Measurements from ENCODE around the gene SH2D4B.
A peak's percentile ranks its signal among the peaks of the same experiment; 100 is the strongest.

SH2D4B gene

DNA sequence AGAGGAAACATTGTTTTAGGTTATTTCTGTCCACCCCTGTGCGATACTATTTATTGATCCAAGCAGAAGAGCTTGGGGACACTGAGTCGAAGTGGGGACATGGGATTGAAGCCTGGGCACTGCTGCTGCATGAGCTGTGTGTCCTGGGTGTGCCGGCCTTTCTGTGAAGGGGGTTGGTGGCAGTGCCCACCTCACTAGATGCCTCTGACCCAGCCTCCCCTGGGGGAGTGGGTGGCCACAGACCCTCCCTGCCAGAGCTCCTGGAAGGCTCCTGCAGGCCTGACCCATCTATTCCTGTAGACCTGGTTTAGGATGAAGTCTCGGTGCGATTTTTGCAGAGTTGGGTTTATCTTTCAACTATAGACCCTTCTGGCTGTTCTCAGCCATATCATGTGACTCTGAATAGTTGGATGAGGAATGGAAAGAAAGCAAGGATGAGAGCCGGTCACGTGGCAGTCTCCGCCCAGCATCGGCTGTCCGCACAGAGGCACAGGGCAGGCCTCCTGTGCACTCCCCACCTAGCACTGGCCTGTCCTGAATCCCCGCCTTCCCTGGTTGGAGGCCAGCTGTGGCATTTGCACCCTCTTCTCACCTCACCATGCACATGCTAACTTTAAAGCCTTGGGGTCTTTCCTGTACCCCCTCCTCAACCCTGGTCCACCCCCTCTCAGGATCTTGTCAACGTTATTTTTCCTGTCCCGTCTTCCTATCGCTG is 17.6 kb upstream of the SH2D4B start:
- H3K4me1 ChIP-seq (ENCODE audit: insufficient read depth, poor library complexity, severe bottlenecking), result no peaks in the 10 kb centered on the region
- ATAC-seq (ENCODE audit: low read depth), result no peak
- H3K9me3 ChIP-seq (ENCODE audit: severe bottlenecking), result no peaks in the 10 kb centered on the region
- no peak overlapping the region for H3K4me3 ChIP-seq (ENCODE audit: severe bottlenecking)
- no peak overlapping the region for H3K27ac ChIP-seq (ENCODE audit: poor library complexity, severe bottlenecking)
- no peak for TF ChIP-seq CTCF (IDR thresholded peaks at IDR 0.05; ENCODE audit: poor library complexity, severe bottlenecking)
- DNase-seq (ENCODE audit: low spot score), result no peak
- H3K36me3 ChIP-seq (ENCODE audit: low read depth), result peaks cover 55% of the 10 kb centered on the region
- H3K27me3 ChIP-seq (ENCODE audit: insufficient read depth, poor library complexity, severe bottlenecking), result no peaks in the 10 kb centered on the region

GRCh38 chr10:80520661-80521470 is 16.8 kb upstream of the SH2D4B start:
- Histone ChIP-seq H3K4me3 (ENCODE audit: severe bottlenecking) (no peak overlapping the region), H3K9me3 (ENCODE audit: severe bottlenecking) (no peaks in the 10 kb centered on the region), H3K36me3 (ENCODE audit: low read depth) (peaks cover 48% of the 10 kb centered on the region), H3K27ac (ENCODE audit: poor library complexity, severe bottlenecking) (no peak overlapping the region), H3K4me1 (ENCODE audit: insufficient read depth, poor library complexity, severe bottlenecking) (no peaks in the 10 kb centered on the region), H3K27me3 (ENCODE audit: insufficient read depth, poor library complexity, severe bottlenecking) (no peaks in the 10 kb centered on the region)
- no peak for TF ChIP-seq CTCF (IDR thresholded peaks at IDR 0.05; ENCODE audit: poor library complexity, severe bottlenecking)
- DNase-seq (ENCODE audit: low spot score) (no peak), ATAC-seq (ENCODE audit: low read depth) (no peak)

- no peaks in the 10 kb centered on the region for H3K9me3 ChIP-seq (ENCODE audit: severe bottlenecking)
- H3K4me3 ChIP-seq (ENCODE audit: severe bottlenecking), result no peak overlapping the region
- peak overlapping the region; percentile 11 for H3K27ac ChIP-seq (ENCODE audit: poor library complexity, severe bottlenecking)
- H3K4me1 ChIP-seq (ENCODE audit: insufficient read depth, poor library complexity, severe bottlenecking), result no peaks in the 10 kb centered on the region
- peaks cover 28% of the 10 kb centered on the region for H3K36me3 ChIP-seq (ENCODE audit: low read depth)
- DNase-seq (ENCODE audit: low spot score), result no peak
- no peaks in the 10 kb centered on the region for H3K27me3 ChIP-seq (ENCODE audit: insufficient read depth, poor library complexity, severe bottlenecking)
- peak; percentile 21; the same call in 2 of the 3 replicates for ATAC-seq (ENCODE audit: low read depth)
- TF ChIP-seq CTCF (IDR thresholded peaks at IDR 0.05; ENCODE audit: poor library complexity, severe bottlenecking), result no peak
Observed at GRCh38 chr10:80522756-80523363, 14.8 kb upstream of the SH2D4B start.

- Histone ChIP-seq H3K9me3 (ENCODE audit: severe bottlenecking) (no peaks in the 10 kb centered on the region), H3K4me3 (ENCODE audit: severe bottlenecking) (no peak overlapping the region), H3K27me3 (ENCODE audit: insufficient read depth, poor library complexity, severe bottlenecking) (no peaks in the 10 kb centered on the region), H3K27ac (ENCODE audit: poor library complexity, severe bottlenecking) (peak overlapping the region; percentile 20), H3K36me3 (ENCODE audit: low read depth) (peaks cover 19% of the 10 kb centered on the region; the same call in 1 of the 2 replicates), H3K4me1 (ENCODE audit: insufficient read depth, poor library complexity, severe bottlenecking) (no peaks in the 10 kb centered on the region)
- no peak for TF ChIP-seq CTCF (IDR thresholded peaks at IDR 0.05; ENCODE audit: poor library complexity, severe bottlenecking)
- DNase-seq (ENCODE audit: low spot score), result no peak
- ATAC-seq (ENCODE audit: low read depth), result no peak; the same call in 2 of the 3 replicates
Observed at GRCh38 chr10:80523773-80524172, 13.9 kb upstream of the SH2D4B start.

All from RWPE2 (cell line).